Measurements from ENCODE around the gene ZFR.
A peak's percentile ranks its signal among the peaks of the same experiment; 100 is the strongest.
"Not testable (repeated sequence)": the region's sequence is repeated elsewhere in the genome, so short reads cannot be mapped to it uniquely, and the experiment has no call there.

The ZFR gene

GRCh38 chr5:32319926-32320543 is 124.5 kb downstream of the ZFR start:
- DNase-seq (ENCODE audit: low spot score) = no peak

GRCh38 chr5:32319392-32319791 is 125.1 kb downstream of the ZFR start:
- DNase-seq (ENCODE audit: low spot score) = no peak

- no peak for DNase-seq (ENCODE audit: low spot score)
These were observed 127.5 kb downstream of the ZFR start for GRCh38 chr5:32317041-32317440.

GRCh38 chr5:32315221-32316014 is 129.1 kb downstream of the ZFR start:
- no peak for DNase-seq (ENCODE audit: low spot score)

GRCh38 chr5:32314658-32315057 is 129.9 kb downstream of the ZFR start:
- DNase-seq (ENCODE audit: low spot score) = no peak

- not testable (repeated sequence) for DNase-seq (ENCODE audit: low spot score)
These were observed 130.4 kb downstream of the ZFR start for GRCh38 chr5:32314152-32314488.

- peak; percentile 99 for DNase-seq (ENCODE audit: low spot score)
These were observed 131.8 kb downstream of the ZFR start, which contains the start of gene MTMR12 for GRCh38 chr5:32312595-32313332. Gene MTMR12, minus strand, starts transcription at chr5:32312939. Its CDS starts 101 bp downstream, at chr5:32312838.

GRCh38 chr5:32312197-32312594 is 132.3 kb downstream of the ZFR start:
- DNase-seq (ENCODE audit: low spot score) = peak; percentile 60

GRCh38 chr5:32311404-32312196 is 132.9 kb downstream of the ZFR start:
- no peak for DNase-seq (ENCODE audit: low spot score)

- no peak for DNase-seq (ENCODE audit: low spot score)
These were observed 134.8 kb downstream of the ZFR start for GRCh38 chr5:32309761-32310160.

GRCh38 chr5:32308946-32309345 is 135.6 kb downstream of the ZFR start:
- no peak for DNase-seq (ENCODE audit: low spot score)

- no peak for DNase-seq (ENCODE audit: low spot score)
These were observed 136.8 kb downstream of the ZFR start for GRCh38 chr5:32307769-32308194.

GRCh38 chr5:32304622-32305021 is 139.9 kb downstream of the ZFR start:
- no peak for DNase-seq (ENCODE audit: low spot score)
